Neuronal stem cell (in vitro differentiated cells): ENCODE results near the gene TEX12.

ENCODE experiments used
- DNase-seq: peaks from one replicate; pipeline ENCODE4 v3.0.0-alpha.2; 2013; ENCODE audit warnings: low spot score
- H2AFZ ChIP-seq: one replicate; pipeline ENCODE4 v1.6.1; 2013; ENCODE audit warnings: mild to moderate bottlenecking, low read length, inconsistent platforms
- H2AK5ac ChIP-seq: 2 replicates; pipeline ENCODE4 v1.6.1; 2013; ENCODE audit warnings: low read depth, mild to moderate bottlenecking, inconsistent platforms, low read length, moderate library complexity, mixed read lengths
- H2BK120ac ChIP-seq: 2 replicates; pipeline ENCODE4 v1.6.1; 2013; ENCODE audit warnings: low read depth, mild to moderate bottlenecking, inconsistent platforms, low read length, moderate library complexity, mixed read lengths
- H2BK12ac ChIP-seq: one replicate; pipeline ENCODE4 v1.6.1; 2013; ENCODE audit warnings: low read length, inconsistent platforms
- H2BK15ac ChIP-seq: 2 replicates; pipeline ENCODE4 v1.6.1; 2013; ENCODE audit warnings: mild to moderate bottlenecking, low read length, inconsistent platforms, mixed read lengths
- H2BK5ac ChIP-seq: one replicate; pipeline ENCODE4 v1.6.1; 2013; ENCODE audit warnings: inconsistent platforms, mild to moderate bottlenecking, low read length, moderate library complexity
- H3K14ac ChIP-seq: one replicate; pipeline ENCODE4 v1.6.1; 2013; ENCODE audit warnings: low read length, inconsistent platforms
- H3K18ac ChIP-seq: 2 replicates; pipeline ENCODE4 v1.6.1; 2013; ENCODE audit warnings: low read length, inconsistent platforms
- H3K23ac ChIP-seq: 2 replicates; pipeline ENCODE4 v1.6.1; 2013; ENCODE audit warnings: low read depth, mild to moderate bottlenecking, mixed read lengths, low read length, inconsistent platforms; ENCODE audit not compliant: poor library complexity
- H3K27ac ChIP-seq: replicated peaks from 3 replicates; pipeline ENCODE4 v1.5.1; 2013; ENCODE audit warnings: low read length, inconsistent platforms
- H3K27me3 ChIP-seq, 3 experiments: 2 replicates each; pipeline ENCODE4 v1.6.1; 2013; ENCODE audit warnings: low read length in 3 of 3, mild to moderate bottlenecking in 2 of 3, inconsistent platforms in 1 of 3, low read depth in 1 of 3, mixed read lengths in 1 of 3, moderate library complexity in 1 of 3; ENCODE audit not compliant: control insufficient read depth in 3 of 3, insufficient read depth in 3 of 3
- H3K36me3 ChIP-seq, 2 donors: replicated peaks in 1 of 2; 2 replicates each; pipeline ENCODE4 v1.6.1; 2013; ENCODE audit warnings: low read length in 2 of 2; ENCODE audit not compliant: control insufficient read depth in 2 of 2, insufficient read depth in 2 of 2
- H3K4ac ChIP-seq: 2 replicates; pipeline ENCODE4 v1.6.1; 2013; ENCODE audit warnings: inconsistent platforms, mild to moderate bottlenecking, low read length, moderate library complexity
- H3K4me1 ChIP-seq, 2 donors: 1 replicate in 1 of 2; 2 replicates in 1 of 2; pipeline ENCODE4 v1.6.1; 2013; ENCODE audit warnings: low read length in 2 of 2, low read depth in 1 of 2; ENCODE audit not compliant: control insufficient read depth in 2 of 2, insufficient read depth in 1 of 2
- H3K4me2 ChIP-seq: one replicate; pipeline ENCODE4 v1.6.1; 2013; ENCODE audit warnings: mild to moderate bottlenecking, low read length, inconsistent platforms; ENCODE audit not compliant: insufficient read depth, poor library complexity, severe bottlenecking
- H3K4me3 ChIP-seq, 2 donors: 2 replicates each; pipeline ENCODE4 v1.5.1; 2013; ENCODE audit warnings: low read length in 2 of 2, mild to moderate bottlenecking in 2 of 2, inconsistent platforms in 1 of 2, moderate library complexity in 1 of 2
- H3K79me1 ChIP-seq: one replicate; pipeline ENCODE4 v1.6.1; 2013; ENCODE audit warnings: low read depth, mild to moderate bottlenecking, inconsistent platforms, low read length, moderate library complexity
- H3K9ac ChIP-seq: one replicate; pipeline ENCODE4 v1.6.1; 2013; ENCODE audit warnings: mild to moderate bottlenecking, low read depth, low read length, inconsistent platforms; ENCODE audit not compliant: poor library complexity
- H3K9me3 ChIP-seq, 2 donors: replicated peaks in 1 of 2; 2 replicates each; pipeline versions ENCODE3 to v1.6.1; 2013; ENCODE audit warnings: low read length in 2 of 2, mild to moderate bottlenecking in 2 of 2, inconsistent platforms in 1 of 2, low read depth in 1 of 2, mixed read lengths in 1 of 2, moderate library complexity in 1 of 2; ENCODE audit not compliant: control insufficient read depth in 2 of 2, insufficient read depth in 1 of 2
- H4K8ac ChIP-seq: one replicate; pipeline ENCODE4 v1.6.1; 2013; ENCODE audit warnings: low read depth, mild to moderate bottlenecking, inconsistent platforms, low read length, moderate library complexity
- H4K91ac ChIP-seq: one replicate; pipeline ENCODE4 v1.6.1; 2013; ENCODE audit warnings: low read length, low read depth, mild to moderate bottlenecking, inconsistent platforms; ENCODE audit not compliant: poor library complexity
- WGBS, 2 donors: extraction: QIAGEN DNeasy Blood & Tissue Kit; methylation state at CpG; one replicate each; pipeline ENCODE4 v1.1.7; 2013; ENCODE audit warnings: missing lambda C conversion rate in 2 of 2, mixed read lengths in 1 of 2; ENCODE audit not compliant: insufficient read length in 2 of 2, insufficient replicate concordance in 1 of 2; ENCODE audit errors: extremely low coverage in 2 of 2; 5-methylcytosine and 5-hydroxymethylcytosine counted together

Gene TEX12

GRCh38 chr11:112156956-112157766 lies 10.0 kb upstream of the TEX12 start:
- Histone ChIP-seq H3K79me1 (no peaks in the 10 kb centered on the region), H4K91ac (no peak overlapping the region), H3K36me3 (no peaks in the 10 kb centered on the region), H3K27me3 (no peaks in the 10 kb centered on the region), H2BK15ac (no peak overlapping the region), H2BK12ac (no peak overlapping the region), H4K8ac (no peak overlapping the region), H3K23ac (no peak overlapping the region), H3K18ac (no peak overlapping the region), H3K9ac (no peak overlapping the region), H3K4me3 (no peak overlapping the region), H3K4me2 (no peak overlapping the region), H3K4ac (no peak overlapping the region), H2BK120ac (no peak overlapping the region), H3K9me3 (no peaks in the 10 kb centered on the region), H3K27ac (no peak overlapping the region), H2AFZ (no peak overlapping the region), H2BK5ac (no peak overlapping the region), H2AK5ac (no peak overlapping the region), H3K4me1 (no peaks in the 10 kb centered on the region), H3K14ac (no peak overlapping the region)
- no CpG with 5 or more reads among the region's 4 CpGs for WGBS, 2 donors
- DNase-seq, result no peak

GRCh38 chr11:112159098-112160065 lies 7.8 kb upstream of the TEX12 start:
- no peak overlapping the region for H2BK15ac ChIP-seq
- no peak overlapping the region for H2BK120ac ChIP-seq
- no peak overlapping the region for H2BK5ac ChIP-seq
- H3K4ac ChIP-seq, result no peak overlapping the region
- DNase-seq, result no peak
- H2AFZ ChIP-seq, result no peak overlapping the region
- H3K79me1 ChIP-seq, result no peaks in the 10 kb centered on the region
- no peak overlapping the region for H3K4me3 ChIP-seq
- H3K27me3 ChIP-seq, result no peaks in the 10 kb centered on the region
- no peak overlapping the region for H3K23ac ChIP-seq
- H3K36me3 ChIP-seq, result no peaks in the 10 kb centered on the region
- H4K91ac ChIP-seq, result no peak overlapping the region
- no peaks in the 10 kb centered on the region for H3K4me1 ChIP-seq
- no peak overlapping the region for H2BK12ac ChIP-seq
- H3K14ac ChIP-seq, result no peak overlapping the region
- H4K8ac ChIP-seq, result no peak overlapping the region
- no peaks in the 10 kb centered on the region for H3K9me3 ChIP-seq
- no peak overlapping the region for H3K4me2 ChIP-seq
- H3K18ac ChIP-seq, result no peak overlapping the region
- H2AK5ac ChIP-seq, result no peak overlapping the region
- no CpG with 5 or more reads among the region's 7 CpGs for WGBS, 2 donors
- H3K9ac ChIP-seq, result no peak overlapping the region
- no peak overlapping the region for H3K27ac ChIP-seq

GRCh38 chr11:112160091-112160848 lies 6.9 kb upstream of the TEX12 start:
- H3K4me3 ChIP-seq, result no peak overlapping the region
- no peak overlapping the region for H3K18ac ChIP-seq
- H3K27me3 ChIP-seq, result no peaks in the 10 kb centered on the region
- H3K27ac ChIP-seq, result no peak overlapping the region
- no peak overlapping the region for H3K4ac ChIP-seq
- no CpG with 5 or more reads among the region's 2 CpGs for WGBS, 2 donors
- H3K36me3 ChIP-seq, result no peaks in the 10 kb centered on the region
- H3K4me1 ChIP-seq, result no peaks in the 10 kb centered on the region
- H2AK5ac ChIP-seq, result no peak overlapping the region
- H2BK5ac ChIP-seq, result no peak overlapping the region
- no peak overlapping the region for H3K23ac ChIP-seq
- H2AFZ ChIP-seq, result no peak overlapping the region
- no peak overlapping the region for H3K9ac ChIP-seq
- H4K8ac ChIP-seq, result no peak overlapping the region
- H3K14ac ChIP-seq, result no peak overlapping the region
- H3K9me3 ChIP-seq, result no peaks in the 10 kb centered on the region
- no peak overlapping the region for H2BK15ac ChIP-seq
- no peak overlapping the region for H2BK12ac ChIP-seq
- no peaks in the 10 kb centered on the region for H3K79me1 ChIP-seq
- no peak overlapping the region for H4K91ac ChIP-seq
- no peak for DNase-seq
- no peak overlapping the region for H3K4me2 ChIP-seq
- H2BK120ac ChIP-seq, result no peak overlapping the region
